ENCODE data around the gene FN3K.

FN3K gene

GRCh38 chr17:82703935-82704865, 31.2 kb upstream of the FN3K start:
- no peak for FAIRE-seq

GRCh38 chr17:82704886-82705285, 30.5 kb upstream of the FN3K start:
- FAIRE-seq = no peak

- no peak for FAIRE-seq
Measured at GRCh38 chr17:82705756-82706155, 29.7 kb upstream of the FN3K start.

GRCh38 chr17:82709024-82709675, 26.3 kb upstream of the FN3K start:
- no peak for FAIRE-seq

- no peak for FAIRE-seq
Measured at GRCh38 chr17:82709676-82710498, 25.5 kb upstream of the FN3K start.

- FAIRE-seq = no peak
Measured at GRCh38 chr17:82710499-82711232, 24.7 kb upstream of the FN3K start.

GRCh38 chr17:82713071-82713723, 22.2 kb upstream of the FN3K start:
- no peak for FAIRE-seq

GRCh38 chr17:82716203-82717010, 19.0 kb upstream of the FN3K start, which contains the start of gene FN3KRP:
FN3KRP (plus strand) TSS chr17:82716706; CDS start chr17:82716756, 50 bp downstream.
- FAIRE-seq = no peak

- FAIRE-seq = no peak
Measured at GRCh38 chr17:82718986-82719685, 16.3 kb upstream of the FN3K start.

- no peak for FAIRE-seq
Measured at GRCh38 chr17:82720204-82720603, 15.2 kb upstream of the FN3K start.

GRCh38 chr17:82722341-82723013, 12.9 kb upstream of the FN3K start:
- no peak for FAIRE-seq

- FAIRE-seq = no peak
Measured at GRCh38 chr17:82723169-82723807, 12.1 kb upstream of the FN3K start.

GRCh38 chr17:82726427-82726826, 9.0 kb upstream of the FN3K start:
- FAIRE-seq = no peak

- FAIRE-seq = no peak
Measured at GRCh38 chr17:82729479-82730260, 5.7 kb upstream of the FN3K start.

- no peak for FAIRE-seq
Measured at GRCh38 chr17:82732118-82732743, 3.2 kb upstream of the FN3K start.

GRCh38 chr17:82736511-82737185, 1.2 kb downstream of the FN3K start:
- no peak for FAIRE-seq
